Glomerular visceral epithelial cell (primary cell): ENCODE results near the gene GALNT18.

ENCODE experiments used
- DNase-seq: peaks from one replicate; pipeline ENCODE4 v3.0.0-alpha.2; 2016; ENCODE audit errors: extremely low spot score

GALNT18 gene

GRCh38 chr11:11411401-11411985, 210.3 kb downstream of the GALNT18 start:
- DNase-seq = no peak

- no peak for DNase-seq
Measured at GRCh38 chr11:11409901-11410300, 211.9 kb downstream of the GALNT18 start.

- DNase-seq = no peak
Measured at GRCh38 chr11:11409224-11409623, 212.6 kb downstream of the GALNT18 start.

- no peak for DNase-seq
Measured at GRCh38 chr11:11408436-11409221, 213.2 kb downstream of the GALNT18 start.

- no peak for DNase-seq
Measured at GRCh38 chr11:11407763-11408084, 214.1 kb downstream of the GALNT18 start.

- DNase-seq = no peak
Measured at GRCh38 chr11:11407065-11407762, 214.6 kb downstream of the GALNT18 start.

GRCh38 chr11:11406652-11407051, 215.2 kb downstream of the GALNT18 start:
- DNase-seq = no peak

GRCh38 chr11:11403763-11404725, 217.8 kb downstream of the GALNT18 start:
- no peak for DNase-seq

GRCh38 chr11:11401960-11402535, 219.8 kb downstream of the GALNT18 start:
- no peak for DNase-seq

GRCh38 chr11:11400635-11401232, 221.1 kb downstream of the GALNT18 start:
- DNase-seq = no peak

- DNase-seq = no peak
Measured at GRCh38 chr11:11400121-11400520, 221.7 kb downstream of the GALNT18 start.

GRCh38 chr11:11397781-11398180, 224.0 kb downstream of the GALNT18 start:
- no peak for DNase-seq

- no peak for DNase-seq
Measured at GRCh38 chr11:11397036-11397415, 224.8 kb downstream of the GALNT18 start.

- DNase-seq = no peak
Measured at GRCh38 chr11:11396301-11397035, 225.3 kb downstream of the GALNT18 start.

- no peak for DNase-seq
Measured at GRCh38 chr11:11395126-11395525, 226.7 kb downstream of the GALNT18 start.

- no peak for DNase-seq
Measured at GRCh38 chr11:11394241-11394640, 227.6 kb downstream of the GALNT18 start.

GRCh38 chr11:11391796-11392463, 229.9 kb downstream of the GALNT18 start:
- peak; percentile 25 for DNase-seq

GRCh38 chr11:11391169-11391568, 230.6 kb downstream of the GALNT18 start:
- DNase-seq = no peak

- DNase-seq = no peak
Measured at GRCh38 chr11:11390068-11390771, 231.6 kb downstream of the GALNT18 start.
